HepG2 (cell line): ENCODE measurements around the gene XDH. TPM values are rescaled to one million over a fixed set of nuclear protein-coding genes. Genes with fewer than 3 reads are reported as not detected.

Source experiments
- ATAC-seq: fragments of 200-7000 bp; cut with Tn5 transposase; 3 replicates; pipeline ENCODE4 v1.9.1; 2020; ENCODE audit warnings: mild to moderate bottlenecking, moderate library complexity
- BruUV-seq: library from RNA; stranded (reverse); fragments of 400-500 nt; replicated peaks from 2 replicates; lab custom pipeline; 2021; lab: Mats Ljungman, UMichigan
- CTCF ChIA-PET: fragments of 300-600 bp; formaldehyde crosslinking; extraction: SDS; loops from one replicate; lab custom pipeline; 2021; ENCODE audit warnings: low total read pairs, inconsistent platforms, low intra/inter-chr PET ratio; lab: Yijun Ruan, JAX
- POLR2A ChIA-PET: fragments of 350-600 bp; sonication (Branson Sonifier 250); formaldehyde crosslinking; loops from one replicate; lab custom pipeline; 2020; ENCODE audit warnings: antibody characterized with exemption, inconsistent platforms; lab: Yijun Ruan, JAX
- DNase-seq: peaks from one replicate; pipeline ENCODE4 v3.0.0-alpha.2; 2015; ENCODE audit warnings: low spot score
- FAIRE-seq: peaks from 3 replicates; lab custom pipeline; 2011; peaks lifted over from hg19 to GRCh38; lab: Jason Lieb, UNC
- H2AFZ ChIP-seq: one replicate; pipeline ENCODE4 v1.6.1; 2011; ENCODE audit warnings: low read length, inconsistent platforms
- H3K27ac ChIP-seq: fragments of 300-600 bp; 3 replicates; pipeline ENCODE4 v1.8.0; 2011; ENCODE audit warnings: mixed run types, mild to moderate bottlenecking, mixed read lengths, low read length, inconsistent platforms; ENCODE audit not compliant: insufficient read depth; ENCODE audit errors: extremely low read length
- H3K27me3 ChIP-seq, 2 experiments: fragments of 200-600 bp in 1 of 2; 2 replicates in 1 of 2; 3 replicates in 1 of 2; pipeline versions ENCODE4 v1.6.0 to v1.8.0; 2011; ENCODE audit warnings: low read length in 2 of 2, mild to moderate bottlenecking in 2 of 2, moderate library complexity in 2 of 2, inconsistent platforms in 1 of 2; ENCODE audit not compliant: insufficient read depth in 2 of 2, control insufficient read depth in 1 of 2
- H3K36me3 ChIP-seq, 2 experiments: fragments of 200-600 bp in 1 of 2; replicated peaks in 1 of 2; 2 replicates in 1 of 2; 3 replicates in 1 of 2; pipeline versions ENCODE4 v1.5.1 to v1.8.0; 2011; ENCODE audit warnings: low read length in 2 of 2, inconsistent platforms in 1 of 2; ENCODE audit not compliant: insufficient read depth in 2 of 2, control insufficient read depth in 1 of 2
- H3K4me1 ChIP-seq: 2 replicates; pipeline ENCODE4 v1.5.1; 2012; ENCODE audit warnings: low read length, inconsistent platforms; ENCODE audit not compliant: insufficient read depth
- H3K4me2 ChIP-seq: 2 replicates; pipeline ENCODE4 v1.6.0; 2011; ENCODE audit warnings: low read depth, low read length, inconsistent platforms
- H3K4me3 ChIP-seq, 3 experiments: fragments of 200-600 bp in 1 of 3; sonication (generic), shearing (Covaris generic) in 1 of 3; replicated peaks in 1 of 3; 2 replicates each; pipeline ENCODE4 v1.5.1; 2011 to 2016; ENCODE audit warnings: low read length in 3 of 3, inconsistent platforms in 2 of 3, low read depth in 2 of 3, mild to moderate bottlenecking in 2 of 3, control low read depth in 1 of 3, mixed read lengths in 1 of 3; ENCODE audit not compliant: insufficient read depth in 1 of 3
- H3K79me2 ChIP-seq: one replicate; pipeline ENCODE4 v1.6.1; 2011; ENCODE audit warnings: low read length, inconsistent platforms; ENCODE audit not compliant: insufficient read depth
- H3K9ac ChIP-seq: 2 replicates; pipeline ENCODE4 v1.6.0; 2011; ENCODE audit warnings: mild to moderate bottlenecking, low read depth, low read length, inconsistent platforms; ENCODE audit not compliant: insufficient read depth
- H3K9me3 ChIP-seq: 2 replicates; pipeline ENCODE4 v1.5.1; 2012; ENCODE audit warnings: mild to moderate bottlenecking, low read length
- H4K20me1 ChIP-seq: 2 replicates; pipeline ENCODE4 v1.6.0; 2011; ENCODE audit warnings: inconsistent platforms, mild to moderate bottlenecking, low read length, moderate library complexity; ENCODE audit not compliant: insufficient read depth
- DPF2 ChIP-seq: sonication (generic); formaldehyde crosslinking; IDR thresholded peaks from 2 replicates; pipeline ENCODE4 v1.4.0; 2020; ENCODE audit warnings: mild to moderate bottlenecking, low read depth, missing genetic modification reagents, borderline replicate concordance
- EP300 ChIP-seq, 3 experiments: sonication (generic) in 1 of 3; formaldehyde crosslinking in 1 of 3; IDR thresholded peaks; 2 replicates each; pipeline versions ENCODE4 v1.5.1 to v1.6.1; 2011 to 2020; ENCODE audit warnings: low read depth in 2 of 3, low read length in 2 of 3, borderline replicate concordance in 1 of 3, improper control_type of control experiment in 1 of 3, mild to moderate bottlenecking in 1 of 3, missing genetic modification reagents in 1 of 3, moderate library complexity in 1 of 3
- POLR2AphosphoS5 ChIP-seq: IDR thresholded peaks from 2 replicates; pipeline ENCODE4 v1.6.1; 2012; ENCODE audit warnings: low read depth, low read length
- WGBS: methylation state at CpG from one replicate; pipeline ENCODE4 v1.1.6; 2017; ENCODE audit warnings: low lambda C conversion rate; 5-methylcytosine and 5-hydroxymethylcytosine counted together
- in situ Hi-C: cut with HindIII; loops from 2 replicates; pipeline ENCODE4 v1.10.0; 2017; ENCODE audit warnings: low pct_unique_long_range_greater_than_20kb; ENCODE audit not compliant: extremely low pct_ligation_motif_present
- intact Hi-C: fragments of 100-400 bp; cut with micrococcal nuclease; formaldehyde crosslinking; loops from one replicate; pipeline ENCODE4 v1.10.0; 2022; ENCODE audit not compliant: unreplicated experiment
- polyA plus RNA-seq, 8 experiments: library from polyadenylated mRNA; depleted of rRNA in 3 of 8; stranded (reverse) in 7 of 8; unstranded in 1 of 8; fragments of >200 nt; fragmentation: Illumina TruSeq in 4 of 8; extraction: Trizol in 4 of 8; gene quantifications; 2 replicates each; pipeline versions ENCODE4 v1.2.1 to v1.2.3, GENCODE V29; 2011 to 2016; ENCODE audit warnings: low read depth in 4 of 8, missing spikeins in 1 of 8, mixed read lengths in 1 of 8; ENCODE audit not compliant: insufficient read depth in 1 of 8
- total RNA-seq, 5 experiments: library from RNA; depleted of rRNA; stranded (reverse); fragments of >200 nt; fragmentation: Illumina TruSeq; extraction: Trizol; gene quantifications; 2 replicates each; pipeline ENCODE4 v1.2.3, GENCODE V29; 2016; ENCODE audit warnings: low read depth in 1 of 5
- TF ChIP-seq, protein P1 (sequence below): sonication (generic); formaldehyde crosslinking; IDR thresholded peaks from 2 replicates; pipeline ENCODE4 v1.4.0; 2020; ENCODE audit warnings: missing genetic modification reagents, borderline replicate concordance
- TF ChIP-seq, protein P2 (sequence below): sonication (generic); formaldehyde crosslinking; IDR thresholded peaks from 2 replicates; pipeline ENCODE4 v1.8.0; 2022; ENCODE audit warnings: mild to moderate bottlenecking, missing genetic modification reagents, borderline replicate concordance

XDH gene
- total and polyA plus RNA-seq, 2 of the 13 experiments (the other 11 are each of a cell fraction or from before 2014, with no cell fraction given), result not detected

DNA sequence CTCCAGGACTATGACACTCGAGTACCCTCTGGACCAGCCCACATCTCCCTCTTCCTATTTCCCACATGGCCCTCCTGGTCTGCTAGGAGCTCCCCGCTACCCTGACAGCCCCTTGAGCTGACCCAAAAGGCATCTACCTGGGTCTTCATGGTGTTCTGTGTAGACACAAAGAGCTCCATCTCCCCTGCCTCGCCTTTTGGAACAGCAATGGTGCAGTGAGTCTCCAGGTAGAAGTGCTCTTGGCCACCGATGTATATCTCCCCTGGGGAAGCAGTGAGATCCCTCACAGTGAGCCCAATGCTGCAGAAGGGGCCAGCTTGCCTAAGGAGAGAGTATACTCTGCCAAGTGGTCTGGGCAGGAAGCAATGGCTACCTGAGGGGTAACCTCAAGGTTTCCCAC is 47.8 kb downstream of the XDH start:
- 0% methylated on average over 3 of the region's 4 CpGs for WGBS
- CTCF ChIA-PET, result no interaction called here
- no peak for ATAC-seq

More for the DNA sequence above, 47.8 kb downstream of the XDH start:
- Histone ChIP-seq H3K9me3 (no peaks in the 10 kb centered on the region), H3K9ac (no peak overlapping the region), H3K4me3 (no peak overlapping the region), H3K4me2 (no peak overlapping the region), H2AFZ (no peak overlapping the region), H3K27ac (no peak overlapping the region)
- POLR2A ChIA-PET, result no interaction called here
- FAIRE-seq, result no peak
- in situ Hi-C loops, result no loop called here
- DNase-seq, result no peak
- TF ChIP-seq, protein P1, sequence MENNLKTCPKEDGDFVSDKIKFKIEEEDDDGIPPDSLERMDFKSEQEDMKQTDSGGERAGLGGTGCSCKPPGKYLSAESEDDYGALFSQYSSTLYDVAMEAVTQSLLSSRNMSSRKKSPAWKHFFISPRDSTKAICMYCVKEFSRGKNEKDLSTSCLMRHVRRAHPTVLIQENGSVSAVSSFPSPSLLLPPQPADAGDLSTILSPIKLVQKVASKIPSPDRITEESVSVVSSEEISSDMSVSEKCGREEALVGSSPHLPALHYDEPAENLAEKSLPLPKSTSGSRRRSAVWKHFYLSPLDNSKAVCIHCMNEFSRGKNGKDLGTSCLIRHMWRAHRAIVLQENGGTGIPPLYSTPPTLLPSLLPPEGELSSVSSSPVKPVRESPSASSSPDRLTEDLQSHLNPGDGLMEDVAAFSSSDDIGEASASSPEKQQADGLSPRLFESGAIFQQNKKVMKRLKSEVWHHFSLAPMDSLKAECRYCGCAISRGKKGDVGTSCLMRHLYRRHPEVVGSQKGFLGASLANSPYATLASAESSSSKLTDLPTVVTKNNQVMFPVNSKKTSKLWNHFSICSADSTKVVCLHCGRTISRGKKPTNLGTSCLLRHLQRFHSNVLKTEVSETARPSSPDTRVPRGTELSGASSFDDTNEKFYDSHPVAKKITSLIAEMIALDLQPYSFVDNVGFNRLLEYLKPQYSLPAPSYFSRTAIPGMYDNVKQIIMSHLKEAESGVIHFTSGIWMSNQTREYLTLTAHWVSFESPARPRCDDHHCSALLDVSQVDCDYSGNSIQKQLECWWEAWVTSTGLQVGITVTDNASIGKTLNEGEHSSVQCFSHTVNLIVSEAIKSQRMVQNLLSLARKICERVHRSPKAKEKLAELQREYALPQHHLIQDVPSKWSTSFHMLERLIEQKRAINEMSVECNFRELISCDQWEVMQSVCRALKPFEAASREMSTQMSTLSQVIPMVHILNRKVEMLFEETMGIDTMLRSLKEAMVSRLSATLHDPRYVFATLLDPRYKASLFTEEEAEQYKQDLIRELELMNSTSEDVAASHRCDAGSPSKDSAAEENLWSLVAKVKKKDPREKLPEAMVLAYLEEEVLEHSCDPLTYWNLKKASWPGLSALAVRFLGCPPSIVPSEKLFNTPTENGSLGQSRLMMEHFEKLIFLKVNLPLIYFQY (CRISPR knock-in tag), result no peak
- TF ChIP-seq DPF2 (CRISPR knock-in tag) (no peak), POLR2AphosphoS5 (no peak), EP300 (IDR thresholded peaks at IDR 0.05; ENCODE audit: low read depth in 2 of 2, low read length in 2 of 2) (no peak), EP300 (CRISPR knock-in tag; IDR thresholded peaks at IDR 0.05; ENCODE audit: borderline replicate concordance) (no peak)
- TF ChIP-seq, protein P2, sequence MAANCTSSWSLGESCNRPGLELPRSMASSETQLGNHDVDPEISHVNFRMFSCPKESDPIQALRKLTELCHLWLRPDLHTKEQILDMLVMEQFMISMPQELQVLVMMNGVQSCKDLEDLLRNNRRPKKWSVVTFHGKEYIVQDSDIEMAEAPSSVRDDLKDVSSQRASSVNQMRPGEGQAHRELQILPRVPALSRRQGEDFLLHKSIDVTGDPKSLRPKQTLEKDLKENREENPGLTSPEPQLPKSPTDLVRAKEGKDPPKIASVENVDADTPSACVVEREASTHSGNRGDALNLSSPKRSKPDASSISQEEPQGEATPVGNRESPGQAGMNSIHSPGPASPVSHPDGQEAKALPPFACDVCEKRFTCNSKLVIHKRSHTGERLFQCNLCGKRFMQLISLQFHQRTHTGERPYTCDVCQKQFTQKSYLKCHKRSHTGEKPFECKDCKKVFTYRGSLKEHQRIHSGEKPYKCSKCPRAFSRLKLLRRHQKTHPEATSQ, result no peak
- TF ChIP-seq, all 625 proteins: peak for 0
- Histone ChIP-seq H3K4me1 (peaks cover 7% of the 10 kb centered on the region; the same call in 1 of the 2 replicates), H3K27me3 (peaks cover 0 to 15% of the 10 kb centered on the region in 2 experiments; a peak in 2 of 5 replicates), H3K36me3 (no peaks in the 10 kb centered on the region), H4K20me1 (no peaks in the 10 kb centered on the region), H3K79me2 (no peaks in the 10 kb centered on the region)
- intact Hi-C loops, result no loop called here
- no TSS peak for BruUV-seq
